Measurements from ENCODE around the gene PTGES3.

GRCh38 chr12:56630180-56630632 is 57.9 kb downstream of the PTGES3 start, which contains the start of gene BAZ2A:
- TF ChIP-seq GATA2 (IDR thresholded peaks at IDR 0.05; ENCODE audit: low read depth, low read length): no peak
- no peak for TF ChIP-seq GATA3 (IDR thresholded peaks at IDR 0.05; ENCODE audit: low read depth, low read length)

All from SH-SY5Y (cell line).